OCI-LY1 (cell line): ENCODE measurements around the gene MAP7.

Experiments used
- H2AFZ ChIP-seq: fragments of 200-600 bp; sonication (generic), shearing (Covaris generic); 2 replicates; pipeline ENCODE4 v1.6.0; 2014; ENCODE audit warnings: antibody characterized with exemption, mild to moderate bottlenecking, low read length
- H3F3A ChIP-seq: fragments of 200-600 bp; sonication (generic), shearing (Covaris generic); 2 replicates; pipeline ENCODE4 v1.6.0; 2014; ENCODE audit warnings: mild to moderate bottlenecking, antibody characterized with exemption, low read length, moderate library complexity; ENCODE audit not compliant: insufficient read depth
- H3K27ac ChIP-seq: fragments of 200-600 bp; sonication (generic); 2 replicates; pipeline ENCODE4 v1.5.1; 2014; ENCODE audit warnings: low read length, mixed run types, mild to moderate bottlenecking, low read depth; ENCODE audit not compliant: poor library complexity, severe bottlenecking
- H3K27me3 ChIP-seq: fragments of 200-600 bp; sonication (generic); 2 replicates; pipeline ENCODE4 v1.6.0; 2014; ENCODE audit warnings: antibody characterized with exemption, mild to moderate bottlenecking, low read length, moderate library complexity; ENCODE audit not compliant: insufficient read depth
- H3K36me3 ChIP-seq: fragments of 200-600 bp; sonication (generic); 2 replicates; pipeline ENCODE4 v1.6.1; 2014; ENCODE audit warnings: mild to moderate bottlenecking, antibody characterized with exemption, low read length, moderate library complexity, mixed read lengths; ENCODE audit not compliant: insufficient read depth
- H3K4me1 ChIP-seq: fragments of 200-600 bp; sonication (generic); 2 replicates; pipeline ENCODE4 v1.5.1; 2014; ENCODE audit warnings: mild to moderate bottlenecking, low read length, moderate library complexity; ENCODE audit not compliant: insufficient read depth, severe bottlenecking
- H3K4me2 ChIP-seq: fragments of 200-600 bp; sonication (generic), shearing (Covaris generic); 2 replicates; pipeline ENCODE4 v1.6.1; 2014; ENCODE audit warnings: low read length
- H3K4me3 ChIP-seq: fragments of 200-600 bp; sonication (generic); 2 replicates; pipeline ENCODE4 v1.5.1; 2014; ENCODE audit warnings: low read length, low read depth, mild to moderate bottlenecking, mixed read lengths; ENCODE audit not compliant: poor library complexity, severe bottlenecking
- H3K79me2 ChIP-seq: fragments of 200-600 bp; shearing (Covaris generic); 2 replicates; pipeline ENCODE4 v1.6.1; 2016; ENCODE audit warnings: mixed run types, low read length, mixed read lengths; ENCODE audit not compliant: insufficient read depth
- H3K9ac ChIP-seq: fragments of 200-600 bp; sonication (generic), shearing (Covaris generic); 2 replicates; pipeline ENCODE4 v1.6.1; 2014; ENCODE audit warnings: mild to moderate bottlenecking, low read length, mixed read lengths
- H3K9me2 ChIP-seq: fragments of 200-600 bp; sonication (generic), shearing (Covaris generic); 2 replicates; pipeline ENCODE4 v1.6.1; 2014; ENCODE audit warnings: low read depth, mild to moderate bottlenecking, low read length, mixed read lengths
- H3K9me3 ChIP-seq: fragments of 200-600 bp; shearing (Covaris generic); 2 replicates; pipeline ENCODE4 v1.6.1; 2014; ENCODE audit warnings: low read length, mixed read lengths
- H4K20me1 ChIP-seq: fragments of 200-600 bp; sonication (generic), shearing (Covaris generic); 2 replicates; pipeline ENCODE4 v1.6.0; 2016; ENCODE audit warnings: mild to moderate bottlenecking, low read length; ENCODE audit not compliant: insufficient read depth
- CTCF ChIP-seq: fragments of 200-600 bp; sonication (generic), shearing (Covaris generic); IDR thresholded peaks from 2 replicates; pipeline ENCODE4 v1.5.1; 2017; ENCODE audit warnings: mild to moderate bottlenecking, antibody characterized with exemption, low read length, moderate library complexity, mixed read lengths
- EZH2 ChIP-seq: fragments of 200-600 bp; sonication (generic), shearing (Covaris generic); IDR thresholded peaks from 2 replicates; pipeline ENCODE4 v1.8.0; 2017; ENCODE audit warnings: borderline replicate concordance, mixed run types, mild to moderate bottlenecking, antibody characterized with exemption, low read length, moderate library complexity, mixed read lengths

MAP7 gene

GRCh38 chr6:136347847-136348246 is 202.4 kb downstream of the MAP7 start:
- H3K4me2 ChIP-seq: no peak overlapping the region
- no peak for TF ChIP-seq EZH2
- TF ChIP-seq CTCF: no peak

GRCh38 chr6:136345145-136345544 is 205.1 kb downstream of the MAP7 start:
- Histone ChIP-seq H3K9me3 (no peaks in the 10 kb centered on the region), H3F3A (no peaks in the 10 kb centered on the region), H3K4me1 (no peaks in the 10 kb centered on the region), H3K4me3 (no peak overlapping the region), H4K20me1 (no peaks in the 10 kb centered on the region), H3K79me2 (no peaks in the 10 kb centered on the region), H3K4me2 (no peak overlapping the region), H3K36me3 (no peaks in the 10 kb centered on the region), H3K9me2 (no peaks in the 10 kb centered on the region), H3K27me3 (no peaks in the 10 kb centered on the region), H3K9ac (no peak overlapping the region), H2AFZ (no peak overlapping the region), H3K27ac (no peak overlapping the region)
- TF ChIP-seq EZH2 (no peak), CTCF (no peak)

More at GRCh38 chr6:136347847-136348246, 202.4 kb downstream of the MAP7 start:
- H3K79me2 ChIP-seq: no peaks in the 10 kb centered on the region
- no peaks in the 10 kb centered on the region for H3K4me1 ChIP-seq
- no peaks in the 10 kb centered on the region for H4K20me1 ChIP-seq
- no peaks in the 10 kb centered on the region for H3F3A ChIP-seq
- no peaks in the 10 kb centered on the region for H3K36me3 ChIP-seq
- H3K9me3 ChIP-seq: no peaks in the 10 kb centered on the region
- H3K9me2 ChIP-seq: no peaks in the 10 kb centered on the region
- H3K9ac ChIP-seq: no peak overlapping the region
- no peaks in the 10 kb centered on the region for H3K27me3 ChIP-seq
- no peak overlapping the region for H3K27ac ChIP-seq
- H2AFZ ChIP-seq: no peak overlapping the region
- H3K4me3 ChIP-seq: no peak overlapping the region

GRCh38 chr6:136344420-136344819 is 205.8 kb downstream of the MAP7 start:
- Histone ChIP-seq H3K9ac (no peak overlapping the region), H3K4me2 (no peak overlapping the region), H3K9me2 (no peaks in the 10 kb centered on the region), H4K20me1 (no peaks in the 10 kb centered on the region), H3K9me3 (no peaks in the 10 kb centered on the region), H3K27me3 (no peaks in the 10 kb centered on the region), H3K36me3 (no peaks in the 10 kb centered on the region), H3K27ac (no peak overlapping the region), H3K4me3 (no peak overlapping the region), H3K4me1 (no peaks in the 10 kb centered on the region), H2AFZ (no peak overlapping the region), H3K79me2 (no peaks in the 10 kb centered on the region), H3F3A (no peaks in the 10 kb centered on the region)
- TF ChIP-seq EZH2 (no peak), CTCF (no peak)
